HG02798 (cell line): ENCODE results near the gene ATP2A2.
"Not testable (repeated sequence)": the region's sequence is repeated elsewhere in the genome, so short reads cannot be mapped to it uniquely, and the experiment has no call there.

Experiments used
- ATAC-seq: cut with Tn5 transposase; IDR thresholded peaks from one replicate; pipeline ENCODE4 v1.9.1; 2021; ENCODE audit warnings: mild to moderate bottlenecking; ENCODE audit not compliant: unreplicated experiment, poor library complexity

ATP2A2 gene

DNA sequence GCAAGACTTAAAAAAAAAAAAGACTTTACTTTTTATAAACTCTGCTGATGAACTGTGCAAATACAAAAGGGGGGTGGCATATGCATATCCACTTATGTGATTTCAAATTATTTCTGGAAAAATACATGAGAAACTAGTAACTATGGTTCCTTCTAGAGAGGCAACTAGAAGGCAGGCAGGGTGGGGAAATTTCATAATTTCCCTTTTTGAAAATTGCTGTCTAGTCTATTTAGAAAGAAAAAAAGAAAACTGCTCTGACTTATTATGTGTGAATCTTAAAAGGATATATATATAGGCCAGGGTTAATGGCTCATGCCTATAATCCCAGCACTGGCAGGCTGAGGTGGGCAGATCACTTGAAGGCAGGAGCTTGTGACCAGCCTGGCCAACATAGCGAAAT, 80.2 kb downstream of the ATP2A2 start:
- no peak for ATAC-seq

- no peak for ATAC-seq
These were observed 84.7 kb downstream of the ATP2A2 start for GRCh38 chr12:110365489-110366320.

- ATAC-seq = no peak
These were observed 85.5 kb downstream of the ATP2A2 start for GRCh38 chr12:110366321-110367142.

DNA sequence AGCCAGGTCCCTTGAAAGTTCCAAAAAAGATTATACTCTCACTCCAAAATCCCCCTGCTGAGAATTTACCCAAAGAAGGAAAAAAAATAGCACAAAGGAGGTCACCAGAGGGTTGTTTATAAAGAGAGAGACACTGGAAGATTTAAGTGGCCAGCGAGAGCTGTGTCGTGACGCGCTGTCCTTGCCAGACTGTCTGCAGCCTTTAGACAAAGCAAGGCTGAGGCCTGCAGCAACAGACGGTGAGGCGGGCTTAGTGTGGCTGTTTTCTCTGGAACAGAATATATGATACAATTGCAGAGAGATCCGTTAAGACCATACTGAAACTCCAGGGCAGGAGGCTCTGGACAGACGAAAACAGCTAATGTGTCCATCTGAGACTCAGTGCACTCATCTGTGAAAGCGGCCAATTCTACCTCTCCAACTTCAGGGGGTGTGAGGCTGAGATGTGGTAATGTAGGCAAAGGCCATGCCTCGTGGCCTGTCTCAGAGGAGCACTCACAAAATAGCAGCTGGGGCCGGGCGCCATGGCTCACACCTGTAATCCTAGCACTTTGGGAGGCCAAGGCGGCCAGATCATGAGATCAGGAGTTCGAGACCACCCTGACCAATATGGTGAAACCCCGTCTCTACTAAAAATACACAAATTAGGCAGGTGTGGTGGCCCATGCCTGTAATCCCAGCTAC, 86.3 kb downstream of the ATP2A2 start:
- no peak for ATAC-seq

GRCh38 chr12:110369992-110370391, 88.9 kb downstream of the ATP2A2 start:
- ATAC-seq = no peak

DNA sequence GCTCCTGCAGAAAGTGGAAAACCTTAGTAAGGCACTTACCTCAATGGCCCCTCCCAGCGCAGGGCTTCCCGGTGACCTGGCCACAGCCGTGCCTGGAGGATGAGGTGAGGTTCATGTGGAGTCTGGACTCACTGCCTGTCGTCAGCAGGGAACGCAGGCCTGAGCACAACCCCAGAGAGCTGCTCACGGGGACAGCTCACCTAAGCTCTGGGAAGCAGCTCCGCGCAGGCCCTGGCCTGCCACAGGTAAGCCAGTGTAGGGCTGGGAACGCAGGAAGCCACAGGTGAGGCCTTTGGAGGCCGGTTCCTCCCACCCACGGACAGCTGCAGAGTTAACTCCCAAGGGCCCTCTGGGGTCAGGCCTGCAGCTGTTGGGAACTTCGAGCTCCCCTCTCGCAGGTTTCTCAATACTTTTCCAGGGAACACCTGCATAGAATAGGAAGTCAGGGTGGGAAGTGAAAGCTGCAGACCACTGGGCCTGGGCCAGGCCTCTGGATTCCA, 89.7 kb downstream of the ATP2A2 start:
- no peak for ATAC-seq

DNA sequence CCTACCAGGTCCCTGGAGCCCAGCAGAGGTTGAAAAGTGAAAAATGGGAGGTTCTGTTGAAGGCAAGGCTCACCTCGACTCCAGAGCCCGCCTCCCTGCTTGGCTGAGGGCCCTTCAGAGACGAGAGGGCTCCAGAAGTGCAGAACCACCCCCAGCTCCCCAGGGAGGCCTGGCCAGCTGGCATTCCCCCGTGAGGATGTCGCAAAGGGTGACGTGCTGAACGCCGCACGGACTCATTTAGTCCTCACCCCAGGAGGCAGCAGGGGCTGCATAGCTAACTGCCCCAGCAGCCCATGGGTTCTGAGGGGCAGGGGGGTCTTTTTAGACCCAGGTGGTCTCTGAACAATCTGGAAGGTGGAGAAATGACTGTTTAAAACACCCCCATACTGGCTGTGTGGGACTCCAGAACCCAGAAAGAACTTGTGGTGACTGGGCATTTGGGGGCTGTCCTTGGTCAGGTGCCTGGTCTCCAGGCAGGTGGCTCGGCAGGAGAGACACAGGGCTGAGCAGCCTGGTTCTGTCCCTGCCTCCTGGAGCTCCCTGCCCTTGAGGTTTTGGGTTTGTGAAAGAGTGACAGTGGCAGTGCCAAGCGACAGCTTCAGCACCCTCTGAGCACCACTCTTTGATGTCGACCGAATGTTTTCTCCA, 90.5 kb downstream of the ATP2A2 start:
- ATAC-seq = peak; percentile 78

- ATAC-seq = no peak
These were observed 91.0 kb downstream of the ATP2A2 start for GRCh38 chr12:110372056-110372425.

DNA sequence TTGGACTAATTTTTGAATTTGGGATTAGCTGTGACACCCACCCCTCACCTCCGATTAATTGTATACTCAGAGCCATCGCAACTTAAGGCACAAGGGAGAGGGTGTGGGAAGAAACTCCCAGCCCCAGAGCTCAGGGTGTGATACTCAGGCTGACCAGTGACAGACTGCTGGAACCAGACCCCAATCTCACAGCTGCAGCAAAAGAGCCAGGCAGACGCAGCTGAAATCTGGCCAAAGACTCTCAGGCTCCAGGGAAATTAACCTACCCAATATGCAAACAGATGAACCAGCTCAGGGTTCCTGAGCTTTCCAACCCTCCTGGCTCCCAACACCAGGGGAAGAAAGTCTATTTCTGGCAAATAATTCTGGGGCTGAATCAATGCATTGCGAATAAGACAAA, 92.0 kb downstream of the ATP2A2 start:
- ATAC-seq = no peak

- no peak for ATAC-seq
These were observed 92.4 kb downstream of the ATP2A2 start for GRCh38 chr12:110373425-110373824.

DNA sequence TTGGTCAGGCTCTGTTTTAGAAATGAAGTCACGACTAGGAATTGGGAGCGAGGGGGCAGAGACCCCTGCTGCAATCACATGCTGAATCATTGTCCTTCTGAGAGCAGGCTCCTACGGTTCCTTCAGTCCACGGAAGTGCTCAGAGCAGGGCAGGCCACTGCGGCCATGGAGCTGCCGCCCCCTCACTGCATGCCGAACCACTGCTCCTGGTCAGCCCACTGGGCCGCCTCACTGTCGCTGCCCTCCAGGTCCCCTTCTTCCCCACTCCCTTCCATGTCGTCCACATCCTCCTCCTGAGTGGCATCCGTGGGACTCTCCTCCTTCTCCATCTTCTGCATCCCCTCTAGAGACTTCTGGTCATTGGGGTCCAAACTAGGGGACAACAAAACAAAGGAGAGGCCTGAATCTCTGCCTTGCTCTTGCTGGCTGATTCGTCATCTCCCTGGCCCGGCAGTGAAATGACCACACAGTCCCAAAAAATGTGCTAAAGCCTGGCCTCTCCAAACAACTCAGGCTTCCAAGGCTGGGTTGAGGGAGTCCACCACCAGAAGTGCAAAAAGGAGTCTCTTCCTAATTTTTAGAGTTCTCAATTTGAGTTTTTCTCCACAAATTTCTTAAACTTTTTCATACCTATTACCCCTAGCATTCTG, 93.0 kb downstream of the ATP2A2 start:
- ATAC-seq = no peak

DNA sequence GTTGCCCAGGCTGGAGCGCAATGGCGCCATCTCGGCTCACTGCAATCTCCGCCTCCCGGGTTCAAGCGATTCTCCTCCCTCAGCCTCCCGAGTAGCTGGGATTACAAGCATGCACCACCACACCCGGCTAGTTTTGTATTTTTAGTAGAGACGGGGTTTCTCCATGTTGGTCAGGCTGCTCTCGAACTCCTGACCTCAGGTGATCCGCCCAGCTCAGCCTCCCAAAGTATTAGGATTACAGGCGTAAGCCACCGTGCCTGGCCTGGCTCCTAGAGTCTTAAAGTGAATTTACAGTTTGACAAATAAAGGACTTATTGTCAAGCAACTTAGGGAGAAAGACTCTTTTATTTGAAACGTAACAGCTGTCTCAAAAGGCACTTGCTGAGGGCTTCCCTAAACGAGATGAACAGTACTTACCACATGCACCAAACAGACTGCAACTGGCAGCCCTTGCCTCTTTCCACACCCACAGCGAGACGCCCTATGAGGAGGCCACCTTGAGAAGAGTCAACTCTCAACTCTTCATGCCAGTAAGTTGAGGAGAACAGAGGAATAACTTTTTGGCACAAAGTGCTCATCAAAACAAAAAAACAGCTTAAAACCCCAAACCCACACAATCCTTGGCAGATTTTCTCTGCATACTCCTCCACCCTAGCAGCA, 97.2 kb downstream of the ATP2A2 start:
- not testable (repeated sequence) for ATAC-seq

DNA sequence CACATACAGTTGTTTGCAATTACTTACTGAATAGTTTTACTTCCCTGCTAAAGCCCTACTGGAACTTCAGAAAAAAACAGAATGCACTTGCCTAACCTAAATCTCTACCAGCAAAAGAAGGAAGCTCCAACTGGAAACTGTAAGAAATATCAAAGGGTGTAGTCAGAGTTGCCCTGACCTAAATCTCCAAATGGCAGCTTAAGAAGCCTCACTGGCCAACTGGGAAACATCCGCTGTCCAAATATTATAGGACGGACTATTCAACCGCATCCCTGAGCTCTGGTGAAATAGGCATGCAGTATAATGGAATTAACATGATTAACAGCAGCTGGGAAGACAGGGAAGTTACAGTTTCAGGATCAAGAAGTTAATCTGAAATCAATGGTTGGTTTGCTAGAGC, 98.2 kb downstream of the ATP2A2 start:
- no peak for ATAC-seq

GRCh38 chr12:110379631-110380030, 98.6 kb downstream of the ATP2A2 start:
- no peak for ATAC-seq

DNA sequence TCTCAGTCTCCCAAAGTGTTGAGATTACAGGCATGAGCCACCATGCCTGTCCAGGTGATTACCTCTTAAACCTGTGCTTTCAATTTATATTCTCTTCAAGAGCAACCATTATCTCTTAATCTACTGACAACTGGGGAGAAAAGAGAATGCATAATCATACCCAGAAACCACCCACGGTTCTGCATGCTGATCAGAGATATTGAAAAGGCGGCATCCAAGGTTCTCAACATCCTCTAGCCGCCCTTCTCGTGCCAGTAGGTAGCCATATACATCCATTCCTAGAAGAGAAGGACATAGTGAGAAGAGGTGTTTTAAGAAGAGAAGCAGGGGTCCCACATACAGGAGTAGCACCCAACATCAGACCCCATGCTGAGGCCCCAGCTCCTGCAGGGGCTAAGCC, 101.6 kb downstream of the ATP2A2 start:
- ATAC-seq = no peak
